AG10803 (cell line): Measurements from ENCODE around the gene ATP2B3.

ENCODE experiments used
- DNase-seq: peaks from one replicate; pipeline ENCODE4 v3.0.0; 2010; ENCODE audit warnings: low read depth
- H3K4me3 ChIP-seq: 2 replicates; pipeline ENCODE4 v1.5.1; 2011; ENCODE audit warnings: mild to moderate bottlenecking, low read length, control low read depth
- TF ChIP-seq, protein P1 (sequence below): conservative IDR thresholded peaks from 2 replicates; pipeline ENCODE4 v1.5.1; 2011; ENCODE audit warnings: mild to moderate bottlenecking, low read length, control low read depth, inconsistent platforms

Gene ATP2B3

DNA sequence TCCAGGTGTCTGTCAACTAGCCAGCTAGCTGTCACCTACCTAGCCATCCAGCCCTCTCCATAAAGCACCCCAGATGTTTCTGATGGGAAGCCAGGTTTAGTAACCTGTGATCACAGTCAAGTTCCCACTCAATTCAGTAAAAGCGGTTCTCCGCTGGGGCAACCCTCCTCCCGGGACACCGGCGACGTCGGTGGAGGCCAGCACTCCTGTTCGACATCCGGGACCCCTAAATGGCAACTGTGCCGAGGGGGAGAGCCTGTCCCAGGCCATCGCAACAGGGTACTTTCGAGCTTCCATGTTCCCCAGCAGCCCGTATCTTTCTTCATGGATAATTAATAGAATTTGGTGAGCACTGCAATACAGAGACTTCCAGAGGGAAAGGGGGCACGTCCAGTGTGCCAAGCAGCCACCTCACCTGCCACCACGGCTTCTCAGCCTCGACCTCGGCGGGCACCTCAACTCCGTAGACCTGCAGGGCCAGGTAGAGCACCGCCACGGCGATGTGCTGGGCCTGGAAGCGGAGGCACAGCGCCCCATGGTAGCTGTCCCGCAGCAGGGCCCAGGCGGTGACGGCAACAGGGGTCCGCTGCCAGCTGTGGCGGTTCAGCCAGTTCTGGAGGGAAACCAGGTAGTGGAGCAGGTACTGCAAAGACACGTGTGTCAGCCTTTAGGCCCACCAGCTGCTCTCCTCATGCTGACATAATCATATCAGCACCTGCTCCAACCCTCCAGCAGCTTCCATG is 74.8 kb downstream of the ATP2B3 start:
- DNase-seq, result no peak
- no peak overlapping the region for H3K4me3 ChIP-seq
- TF ChIP-seq, protein P1, sequence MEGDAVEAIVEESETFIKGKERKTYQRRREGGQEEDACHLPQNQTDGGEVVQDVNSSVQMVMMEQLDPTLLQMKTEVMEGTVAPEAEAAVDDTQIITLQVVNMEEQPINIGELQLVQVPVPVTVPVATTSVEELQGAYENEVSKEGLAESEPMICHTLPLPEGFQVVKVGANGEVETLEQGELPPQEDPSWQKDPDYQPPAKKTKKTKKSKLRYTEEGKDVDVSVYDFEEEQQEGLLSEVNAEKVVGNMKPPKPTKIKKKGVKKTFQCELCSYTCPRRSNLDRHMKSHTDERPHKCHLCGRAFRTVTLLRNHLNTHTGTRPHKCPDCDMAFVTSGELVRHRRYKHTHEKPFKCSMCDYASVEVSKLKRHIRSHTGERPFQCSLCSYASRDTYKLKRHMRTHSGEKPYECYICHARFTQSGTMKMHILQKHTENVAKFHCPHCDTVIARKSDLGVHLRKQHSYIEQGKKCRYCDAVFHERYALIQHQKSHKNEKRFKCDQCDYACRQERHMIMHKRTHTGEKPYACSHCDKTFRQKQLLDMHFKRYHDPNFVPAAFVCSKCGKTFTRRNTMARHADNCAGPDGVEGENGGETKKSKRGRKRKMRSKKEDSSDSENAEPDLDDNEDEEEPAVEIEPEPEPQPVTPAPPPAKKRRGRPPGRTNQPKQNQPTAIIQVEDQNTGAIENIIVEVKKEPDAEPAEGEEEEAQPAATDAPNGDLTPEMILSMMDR, result no peak

DNA sequence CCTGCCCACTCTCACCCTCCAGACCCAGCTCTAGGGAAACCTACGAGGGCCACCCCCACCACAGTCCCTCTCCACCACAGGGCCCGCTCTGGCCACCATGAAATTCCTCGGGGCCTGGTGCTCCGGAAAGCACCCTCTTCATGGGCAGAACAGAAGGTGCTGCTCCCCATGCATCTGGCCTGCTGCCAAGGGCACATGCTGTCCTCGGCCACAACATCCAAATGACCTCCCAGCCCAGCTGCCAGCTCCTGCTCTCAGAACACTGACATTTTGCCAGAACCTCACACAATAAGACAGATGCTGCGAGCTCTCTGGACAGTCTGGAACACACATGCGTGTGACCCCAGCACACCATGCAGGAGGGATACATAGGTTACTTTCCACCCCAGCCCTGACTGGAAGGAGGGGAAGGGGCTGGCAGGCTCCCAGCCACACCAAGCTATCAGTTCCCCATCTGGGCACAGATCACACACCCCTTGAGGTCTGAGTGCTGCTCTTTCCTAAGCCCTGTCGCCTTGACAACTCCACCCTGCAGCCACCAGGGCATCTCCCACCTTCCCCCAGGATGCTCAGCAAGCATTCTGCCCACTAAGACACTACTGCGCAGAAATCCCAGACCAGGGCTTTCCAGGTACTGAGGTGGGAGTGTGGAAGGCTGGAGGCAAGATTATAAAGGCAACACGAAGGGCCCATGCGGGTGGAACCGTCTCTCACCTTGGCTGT is 75.7 kb downstream of the ATP2B3 start:
- no peak for DNase-seq
- TF ChIP-seq, protein P1, result no peak
- H3K4me3 ChIP-seq, result no peak overlapping the region

DNA sequence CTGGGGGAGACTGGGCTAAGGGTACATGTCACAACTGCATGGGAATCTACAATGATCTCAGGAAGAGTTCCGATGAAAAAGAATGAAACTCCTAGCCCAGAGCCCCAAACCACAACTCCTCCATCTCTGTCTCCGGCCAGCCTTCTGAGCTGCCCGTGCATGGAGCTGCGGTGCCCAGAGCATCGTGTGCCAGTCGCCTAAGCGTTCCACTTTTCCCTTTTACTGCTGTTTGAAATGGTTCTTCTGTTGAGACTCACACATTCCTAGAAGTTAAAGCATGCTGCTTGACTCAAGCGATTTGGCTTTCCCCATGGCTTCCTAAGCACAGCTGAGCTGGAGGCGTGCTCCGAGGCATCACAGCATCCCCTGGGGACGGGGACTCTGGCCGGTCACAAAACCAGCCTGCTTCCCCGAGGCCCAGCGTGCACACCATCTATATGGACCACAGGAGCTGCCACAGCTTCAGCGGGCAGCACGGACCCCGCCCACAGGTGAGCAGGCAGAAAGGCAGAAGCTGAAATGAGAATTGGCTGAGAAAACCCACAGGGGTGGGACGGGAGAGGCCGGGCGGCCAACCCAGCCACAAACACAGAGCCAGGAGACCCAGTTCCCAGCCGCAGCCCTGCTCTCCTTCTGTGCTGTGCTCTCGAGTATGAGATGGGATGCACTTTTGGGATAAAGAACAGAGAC is 76.5 kb downstream of the ATP2B3 start:
- TF ChIP-seq, protein P1, result no peak

DNA sequence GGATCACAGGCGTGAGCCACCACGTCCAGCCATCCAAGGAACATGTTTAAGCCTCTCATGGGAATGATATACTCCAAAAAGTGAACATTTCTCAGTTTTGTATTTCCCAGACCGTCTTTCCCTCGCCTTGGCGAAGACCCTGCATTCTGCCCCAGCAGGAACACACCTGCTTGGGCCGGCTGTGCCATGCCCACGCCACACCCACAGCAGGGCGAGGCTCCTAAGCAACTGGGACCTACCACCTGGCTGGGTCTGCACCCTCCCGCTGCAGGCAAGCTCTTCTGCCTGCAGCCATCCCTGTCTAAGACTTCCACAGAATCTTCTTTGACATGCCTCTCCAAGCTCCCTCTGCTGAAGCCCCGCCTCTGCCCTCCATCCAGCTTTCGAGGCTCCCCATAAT is 77.9 kb downstream of the ATP2B3 start:
- no peak overlapping the region for H3K4me3 ChIP-seq
- no peak for DNase-seq
- TF ChIP-seq, protein P1, result no peak

More for the DNA sequence above, 76.5 kb downstream of the ATP2B3 start:
- H3K4me3 ChIP-seq, result no peak overlapping the region
- DNase-seq, result no peak

DNA sequence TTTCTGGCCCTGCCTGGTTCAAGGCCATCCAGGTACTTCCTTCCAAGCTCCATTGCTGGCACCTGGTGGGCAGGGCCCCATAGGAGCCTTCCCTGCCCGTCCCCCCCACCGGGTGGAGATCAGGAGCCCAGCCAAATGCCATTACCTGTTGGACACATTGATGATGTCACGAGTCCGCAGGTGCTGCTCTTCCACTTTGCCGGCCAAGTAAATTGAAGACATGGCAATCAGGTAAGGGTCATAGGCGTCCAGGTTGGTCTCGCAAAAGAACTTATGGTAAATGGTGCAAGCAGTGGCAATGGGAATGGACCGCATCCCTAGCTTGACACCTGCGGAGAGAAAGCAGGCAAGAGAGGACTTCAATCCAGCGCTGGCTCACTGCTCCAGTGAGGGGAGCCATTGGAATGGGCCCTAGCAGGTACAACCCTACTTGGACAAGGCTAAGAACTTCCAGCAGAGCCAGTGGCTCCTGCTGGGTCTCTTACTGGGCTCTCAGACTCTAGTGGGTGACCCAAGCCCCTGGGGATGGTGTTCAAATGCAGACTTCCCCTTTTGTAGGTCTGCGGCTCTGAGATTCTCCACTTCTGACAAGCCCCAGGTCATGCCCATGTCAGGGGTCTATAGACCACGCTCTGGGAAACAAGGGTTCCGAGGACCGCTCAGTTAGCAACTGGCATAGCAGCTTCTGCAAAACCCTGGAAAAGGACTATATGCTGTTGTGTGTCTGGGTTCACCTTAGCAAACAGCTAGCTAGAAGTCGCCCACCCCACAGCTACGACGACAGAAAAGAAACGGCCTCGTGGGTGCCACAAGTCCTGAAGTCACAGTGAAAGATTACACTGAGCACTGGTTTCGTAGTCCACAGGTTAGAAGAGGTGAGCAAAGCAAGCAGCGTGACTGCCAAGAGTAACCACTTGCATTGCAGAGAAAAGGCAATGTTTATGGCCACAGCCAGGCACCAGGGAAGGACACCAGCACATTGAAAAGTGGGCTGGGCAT is 78.7 kb downstream of the ATP2B3 start:
- no peak for DNase-seq
- TF ChIP-seq, protein P1, result no peak
- H3K4me3 ChIP-seq, result no peak overlapping the region

DNA sequence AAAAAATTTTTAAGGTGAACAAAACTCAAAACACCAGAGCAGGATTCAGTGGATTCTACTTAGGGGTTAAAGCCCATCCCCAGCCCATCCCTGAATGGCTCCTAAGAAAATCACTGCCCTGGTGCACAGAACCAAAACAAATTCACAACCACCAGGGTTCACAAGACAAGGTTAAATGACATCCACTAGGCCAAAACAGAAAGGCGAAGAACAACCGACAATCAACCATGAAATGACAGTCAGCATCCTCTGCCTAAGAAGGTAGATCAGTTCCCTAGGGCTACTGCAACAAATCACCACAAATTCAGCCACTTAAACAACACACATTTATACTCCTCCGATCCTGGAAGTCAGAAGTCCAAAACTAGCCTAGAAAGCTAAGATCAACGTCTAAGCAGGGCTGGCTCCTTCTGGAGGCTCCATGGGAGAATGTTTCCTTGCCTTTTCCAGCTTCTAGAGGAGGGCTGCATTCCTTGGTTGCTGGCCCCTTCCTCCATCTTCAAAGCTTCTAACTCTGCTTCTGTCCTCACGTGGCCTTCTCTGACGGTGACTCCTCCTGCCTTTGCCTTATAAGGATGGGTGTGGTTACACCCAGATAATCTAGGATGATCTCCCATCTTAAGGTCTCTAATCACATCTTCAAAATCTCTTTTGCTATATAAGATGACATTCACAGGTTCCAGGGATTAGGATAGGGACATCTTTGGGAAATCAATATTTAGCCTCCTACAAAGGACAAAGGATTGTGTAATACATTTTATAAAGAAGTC is 79.7 kb downstream of the ATP2B3 start:
- TF ChIP-seq, protein P1, result no peak
- no peak for DNase-seq
- no peak overlapping the region for H3K4me3 ChIP-seq
